ENCODE data around the gene EPB41L3. TPM values are rescaled to one million over a fixed set of nuclear protein-coding genes. Genes with fewer than 3 reads are reported as not detected.

The EPB41L3 gene
- total and polyA plus RNA-seq, 8 donors, result 30.0 to 98.7 (median 44.3) TPM

DNA sequence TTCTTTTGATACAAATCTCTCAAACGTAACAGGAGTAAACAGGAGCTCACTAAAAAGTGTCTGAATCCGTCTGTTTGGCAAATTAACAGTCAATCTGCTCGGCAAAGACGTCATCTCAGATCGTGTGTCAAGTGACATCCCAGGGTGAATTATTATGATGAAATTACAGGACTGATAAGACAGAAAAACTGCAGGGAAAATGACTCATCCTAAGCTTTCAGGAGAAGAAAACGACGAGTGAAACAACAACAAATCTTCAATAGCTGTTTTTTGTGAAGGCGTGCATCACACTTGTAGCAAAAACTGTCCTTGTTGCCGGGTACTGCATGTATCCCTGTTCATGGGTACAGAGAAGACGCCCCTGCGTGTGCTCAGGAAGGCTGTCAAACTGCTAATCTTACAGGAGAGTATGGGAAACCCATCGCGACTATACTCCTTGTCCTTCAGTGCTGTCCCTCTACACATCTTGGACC lies 24.9 kb downstream of the EPB41L3 start:
- DNase-seq, result no peak
- no peaks in the 10 kb centered on the region for H3K36me3 ChIP-seq
- ATAC-seq, result no peak

DNA sequence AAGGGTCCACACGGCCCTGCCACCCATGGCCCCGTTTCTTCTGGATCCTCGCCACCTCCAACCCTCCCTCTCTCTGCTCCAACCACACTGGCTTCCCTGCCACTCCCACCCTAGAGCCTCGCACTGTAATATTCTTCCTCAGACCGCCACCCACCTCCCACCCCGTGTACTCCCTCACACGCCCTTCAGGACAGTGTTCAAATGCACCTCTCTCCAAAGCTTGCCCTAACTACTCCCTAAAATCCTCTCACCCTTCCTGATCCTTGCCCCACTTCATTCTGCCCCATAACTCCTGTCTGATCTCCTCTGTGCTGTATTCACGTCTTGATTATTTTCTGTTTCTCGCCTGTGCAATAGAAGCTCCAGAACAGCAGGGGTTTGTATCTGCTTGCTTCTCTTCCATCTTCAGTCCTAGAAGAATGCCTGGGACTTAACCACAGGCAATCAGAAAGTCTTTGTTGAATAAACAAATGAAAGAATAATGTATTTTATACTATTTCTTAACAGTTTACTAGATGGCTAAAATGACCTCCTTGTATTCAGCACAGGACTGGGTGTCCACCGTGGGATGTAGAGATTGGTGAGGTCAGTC lies 25.5 kb downstream of the EPB41L3 start:
- ATAC-seq, result no peak
- intact Hi-C loops (cut with DNase I), result no loop called here
- H3K27ac ChIP-seq, result no peak overlapping the region
- H3K9me3 ChIP-seq, result no peaks in the 10 kb centered on the region
- no peaks in the 10 kb centered on the region for H3K36me3 ChIP-seq
- no peak overlapping the region for H3K4me3 ChIP-seq
- TF ChIP-seq, protein P1, sequence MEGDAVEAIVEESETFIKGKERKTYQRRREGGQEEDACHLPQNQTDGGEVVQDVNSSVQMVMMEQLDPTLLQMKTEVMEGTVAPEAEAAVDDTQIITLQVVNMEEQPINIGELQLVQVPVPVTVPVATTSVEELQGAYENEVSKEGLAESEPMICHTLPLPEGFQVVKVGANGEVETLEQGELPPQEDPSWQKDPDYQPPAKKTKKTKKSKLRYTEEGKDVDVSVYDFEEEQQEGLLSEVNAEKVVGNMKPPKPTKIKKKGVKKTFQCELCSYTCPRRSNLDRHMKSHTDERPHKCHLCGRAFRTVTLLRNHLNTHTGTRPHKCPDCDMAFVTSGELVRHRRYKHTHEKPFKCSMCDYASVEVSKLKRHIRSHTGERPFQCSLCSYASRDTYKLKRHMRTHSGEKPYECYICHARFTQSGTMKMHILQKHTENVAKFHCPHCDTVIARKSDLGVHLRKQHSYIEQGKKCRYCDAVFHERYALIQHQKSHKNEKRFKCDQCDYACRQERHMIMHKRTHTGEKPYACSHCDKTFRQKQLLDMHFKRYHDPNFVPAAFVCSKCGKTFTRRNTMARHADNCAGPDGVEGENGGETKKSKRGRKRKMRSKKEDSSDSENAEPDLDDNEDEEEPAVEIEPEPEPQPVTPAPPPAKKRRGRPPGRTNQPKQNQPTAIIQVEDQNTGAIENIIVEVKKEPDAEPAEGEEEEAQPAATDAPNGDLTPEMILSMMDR (IDR thresholded peaks at IDR 0.05), result no peak
- peaks cover 7 to 57% of the 10 kb centered on the region in 2 donors for H3K4me1 ChIP-seq
- DNase-seq, result no peak
- H3K27me3 ChIP-seq, result no peaks in the 10 kb centered on the region

More for the DNA sequence above, 24.9 kb downstream of the EPB41L3 start:
- Histone ChIP-seq H3K27ac (no peak overlapping the region), H3K27me3 (no peaks in the 10 kb centered on the region), H3K4me1 (peaks cover 7 to 52% of the 10 kb centered on the region in 2 donors), H3K9me3 (no peaks in the 10 kb centered on the region), H3K4me3 (no peak overlapping the region)
- intact Hi-C loops (cut with DNase I), result no loop called here
- TF ChIP-seq, protein P1 (IDR thresholded peaks at IDR 0.05), result no peak

DNA sequence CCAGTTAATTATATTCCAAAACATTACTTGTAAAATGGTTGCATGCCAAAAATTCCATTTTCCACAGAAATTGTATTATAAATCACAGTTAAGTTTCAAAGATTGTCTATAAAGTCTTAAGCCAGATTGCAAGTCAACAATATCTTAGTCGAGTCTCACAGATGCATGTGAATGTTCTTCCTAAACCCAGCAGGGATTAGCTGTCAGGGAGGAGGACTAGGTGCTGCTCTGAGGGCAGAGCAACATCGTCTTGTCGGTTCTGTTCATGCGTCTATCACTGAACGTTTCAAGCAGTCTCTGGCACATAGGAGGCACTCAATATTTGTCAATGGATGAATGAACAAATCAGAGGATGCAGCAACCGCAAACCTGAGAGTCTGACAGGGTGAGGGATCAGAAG lies 27.0 kb downstream of the EPB41L3 start:
- intact Hi-C loops (cut with DNase I), result no loop called here
- peak overlapping the region in 1 of 2 donors; percentile 81 for H3K27ac ChIP-seq
- no peak overlapping the region for H3K4me3 ChIP-seq
- H3K36me3 ChIP-seq, result no peaks in the 10 kb centered on the region
- DNase-seq (no peak), ATAC-seq (no peak)
- H3K9me3 ChIP-seq, result no peaks in the 10 kb centered on the region
- TF ChIP-seq, protein P1 (IDR thresholded peaks at IDR 0.05), result no peak
- H3K4me1 ChIP-seq, result peaks cover 7 to 57% of the 10 kb centered on the region in 2 donors
- H3K27me3 ChIP-seq, result no peaks in the 10 kb centered on the region

DNA sequence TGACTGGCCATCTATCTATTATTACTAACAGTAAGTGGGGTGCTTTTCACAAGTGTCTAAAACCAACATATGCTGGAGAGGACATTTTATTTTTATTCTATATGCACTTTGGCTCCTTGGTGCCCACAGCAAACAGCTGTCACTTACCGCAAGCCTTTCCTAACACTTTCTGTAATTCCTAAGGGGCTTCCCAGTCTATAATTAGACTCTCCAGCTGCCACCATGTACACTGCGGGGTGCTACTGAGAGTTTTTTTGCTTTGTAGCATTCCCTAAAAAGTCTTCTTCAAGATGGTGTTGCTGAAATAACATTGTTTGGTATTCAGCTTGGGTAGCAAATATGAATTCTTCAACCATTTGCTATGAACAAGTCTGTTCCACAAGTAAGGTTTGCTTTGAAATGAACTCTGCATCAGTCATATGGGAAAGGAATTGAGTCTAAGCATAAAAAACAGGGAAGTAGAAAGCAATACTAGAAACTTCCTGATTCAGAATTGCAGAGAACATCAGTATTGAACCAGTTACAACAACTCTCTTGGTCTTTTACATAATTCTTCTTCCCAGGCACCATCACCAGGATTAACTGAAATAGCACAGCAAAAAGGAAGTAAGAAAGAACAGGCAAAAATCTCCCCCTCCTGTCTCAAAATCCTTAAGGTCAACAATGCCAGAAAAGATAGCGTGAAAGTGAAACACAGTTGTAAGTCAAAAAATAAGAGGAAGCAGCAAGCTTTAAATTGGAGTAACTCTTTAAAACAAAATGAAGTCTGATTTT lies 28.6 kb downstream of the EPB41L3 start:
- H3K36me3 ChIP-seq, result no peaks in the 10 kb centered on the region
- no peak for DNase-seq
- TF ChIP-seq, protein P1 (IDR thresholded peaks at IDR 0.05), result no peak
- H3K27ac ChIP-seq, result peak overlapping the region; percentile 15 to 81
- peaks cover 7 to 57% of the 10 kb centered on the region in 2 donors for H3K4me1 ChIP-seq
- no peaks in the 10 kb centered on the region for H3K9me3 ChIP-seq
- intact Hi-C loops (cut with DNase I), result no loop called here
- peak; percentile 54 for ATAC-seq
- H3K4me3 ChIP-seq, result no peak overlapping the region
- no peaks in the 10 kb centered on the region for H3K27me3 ChIP-seq

DNA sequence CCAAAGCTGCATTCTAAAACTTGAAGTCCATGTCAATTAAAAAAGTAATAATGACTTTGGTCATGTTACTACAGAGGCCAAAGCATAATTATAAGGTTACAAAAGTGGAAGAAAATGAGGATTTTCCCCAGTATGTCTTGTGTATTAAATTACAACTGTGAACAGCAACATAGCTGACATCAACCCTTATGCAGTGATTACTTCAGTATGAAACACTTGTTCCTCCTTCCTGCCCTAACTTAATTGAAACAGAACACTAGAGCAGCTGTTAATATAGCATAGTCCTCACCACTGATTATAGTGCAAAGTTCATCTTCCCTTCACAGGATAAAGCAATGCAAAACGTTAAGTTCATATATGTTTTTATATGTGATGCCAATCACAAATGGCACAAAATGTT lies 29.9 kb downstream of the EPB41L3 start:
- Histone ChIP-seq H3K4me3 (no peak overlapping the region), H3K4me1 (peaks cover 3 to 50% of the 10 kb centered on the region in 2 donors), H3K27me3 (no peaks in the 10 kb centered on the region), H3K36me3 (no peaks in the 10 kb centered on the region), H3K9me3 (no peaks in the 10 kb centered on the region), H3K27ac (no peak overlapping the region)
- ATAC-seq (no peak), DNase-seq (no peak)
- intact Hi-C loops (cut with DNase I), result no loop called here
- TF ChIP-seq, protein P1 (IDR thresholded peaks at IDR 0.05), result no peak

All from left lung (tissue), 10 donors.